GM12891 (cell line): ENCODE data around the gene ANKRD33B.

Experiments used
- PAX5 ChIP-seq: IDR thresholded peaks from 2 replicates; pipeline ENCODE4 v1.6.1; 2011; ENCODE audit warnings: low read length, moderate library complexity, mild to moderate bottlenecking; ENCODE audit not compliant: insufficient read depth, severe bottlenecking
- POLR2A ChIP-seq: IDR thresholded peaks from 2 replicates; pipeline ENCODE4 v1.6.1; 2011; ENCODE audit warnings: low read depth, low read length, control low read depth
- POLR2AphosphoS5 ChIP-seq: IDR thresholded peaks from 2 replicates; pipeline ENCODE4 v1.6.1; 2011; ENCODE audit warnings: low read depth, low read length, control low read depth
- POU2F2 ChIP-seq: IDR thresholded peaks from 2 replicates; pipeline ENCODE4 v1.6.1; 2011; ENCODE audit warnings: low read depth, mild to moderate bottlenecking, control low read depth, low read length, moderate library complexity
- SPI1 ChIP-seq: IDR thresholded peaks from 2 replicates; pipeline ENCODE4 v1.6.1; 2011; ENCODE audit warnings: low read depth, low read length, control low read depth
- TAF1 ChIP-seq: IDR thresholded peaks from 2 replicates; pipeline ENCODE4 v1.6.1; 2011; ENCODE audit warnings: low read depth, low read length, control low read depth

DNA sequence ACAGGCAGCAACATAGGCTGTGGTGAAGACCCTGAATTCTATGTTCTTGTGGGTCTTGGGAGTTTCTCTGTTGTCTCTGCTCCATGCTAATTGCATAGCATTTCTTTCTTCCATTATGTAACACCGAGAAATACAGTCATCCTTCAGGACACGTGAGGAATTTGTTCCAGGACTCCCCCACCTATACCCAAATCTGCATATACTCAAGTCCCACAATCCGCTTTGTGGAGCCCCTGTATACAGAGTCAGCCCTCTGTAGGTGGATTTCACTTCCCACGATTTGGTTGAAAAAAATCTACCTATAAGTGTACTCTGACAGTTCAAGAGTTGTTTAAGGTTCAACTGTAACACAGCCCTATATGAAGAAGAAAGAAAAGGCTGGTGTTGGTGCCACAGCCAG lies 22.1 kb downstream of the ANKRD33B start:
- TF ChIP-seq SPI1 (no peak), POLR2A (no peak), TAF1 (no peak), POLR2AphosphoS5 (no peak), POU2F2 (peak; percentile 89), PAX5 (no peak)
